ENCODE results near the gene WNT5A. TPM values are rescaled to one million over a fixed set of nuclear protein-coding genes. Genes with fewer than 3 reads are reported as not detected.

Gene WNT5A
- total RNA-seq, 1 experiment from 2014 or later = 0.15 TPM

GRCh38 chr3:55486101-55486856 is 827 bp downstream of the WNT5A start:
- Histone ChIP-seq H3K4me2 (ENCODE audit: low read length) (no peak overlapping the region), H3K9ac (ENCODE audit: low read length) (no peak overlapping the region), H3K4me3 (replicated peaks in 1 of 2; ENCODE audit: low read depth in 1 of 2, low read length in 2 of 2) (no peak overlapping the region), H3K27ac (ENCODE audit: low read depth, low read length) (no peak overlapping the region), H3K9me2 (ENCODE audit: insufficient read depth) (no peaks in the 10 kb centered on the region), H4K20me1 (ENCODE audit: insufficient read depth) (no peaks in the 10 kb centered on the region), H3K27me3 (ENCODE audit: insufficient read depth, low read length) (no peaks in the 10 kb centered on the region), H3K36me3 (ENCODE audit: control insufficient read depth in 1 of 2, insufficient read depth in 2 of 2, low read length in 2 of 2) (no peaks in the 10 kb centered on the region), H3K79me2 (ENCODE audit: insufficient read depth, low read length) (no peaks in the 10 kb centered on the region), H3K9me3 (ENCODE audit: control insufficient read depth in 1 of 2, insufficient read depth in 1 of 2, low read depth in 1 of 2, low read length in 2 of 2) (no peaks in the 10 kb centered on the region; a peak in 1 of 4 replicates), H3K4me1 (ENCODE audit: control insufficient read depth in 1 of 2, insufficient read depth in 2 of 2, low read length in 2 of 2) (no peaks in the 10 kb centered on the region), H2AFZ (ENCODE audit: low read depth, low read length, poor library complexity, severe bottlenecking) (no peak overlapping the region)
- CTCF ChIA-PET = no interaction called here
- DNase-seq (ENCODE audit: low read depth, low spot score) (no peak), ATAC-seq (no peak)
- RAD21 ChIA-PET (ENCODE audit: low non-redundant PET in 1 of 2, low total read pairs in 2 of 2, uncharacterized antibody in 2 of 2, unreplicated experiment in 2 of 2) = no interaction called here
- intact Hi-C loops (cut with micrococcal nuclease) = no loop called here
- no TSS peak for BruUV-seq (replicated peaks)
- POLR2A ChIA-PET = no interaction called here
- TF ChIP-seq EGR1 (IDR thresholded peaks at IDR 0.05; ENCODE audit: low read depth) = no peak
- TF ChIP-seq POLR2AphosphoS5 (IDR thresholded peaks at IDR 0.05; ENCODE audit: low read depth, low read length) = no peak
- TF ChIP-seq FOSL1 (IDR thresholded peaks at IDR 0.05; ENCODE audit: low read depth) = no peak
- no peak for TF ChIP-seq ELF1 (IDR thresholded peaks at IDR 0.05; ENCODE audit: borderline replicate concordance, low read depth)
- no peak for TF ChIP-seq SIN3A (IDR thresholded peaks at IDR 0.05; ENCODE audit: low read depth)
- no peak for TF ChIP-seq JUND (IDR thresholded peaks at IDR 0.05)
- TF ChIP-seq ZBTB33 (IDR thresholded peaks at IDR 0.05; ENCODE audit: extremely low read depth, insufficient replicate concordance, low read length) = no peak
- TF ChIP-seq SP1 (IDR thresholded peaks at IDR 0.05; ENCODE audit: low read depth) = no peak
- TF ChIP-seq ZFX (IDR thresholded peaks at IDR 0.05) = no peak
- no peak for TF ChIP-seq POLR2A (IDR thresholded peaks at IDR 0.05; ENCODE audit: borderline replicate concordance, extremely low read depth, insufficient read depth, insufficient read length)
- TF ChIP-seq RAD21 (IDR thresholded peaks at IDR 0.05; ENCODE audit: low read depth) = no peak
- no peak for TF ChIP-seq CBX3 (IDR thresholded peaks at IDR 0.05; ENCODE audit: low read depth)
- TF ChIP-seq ZNF274 (IDR thresholded peaks at IDR 0.05; ENCODE audit: low read depth, low read length) = no peak

Measured in HCT116 (cell line).